ENCODE measurements around the gene FBXO17. TPM values are rescaled to one million over a fixed set of nuclear protein-coding genes. Genes with fewer than 3 reads are reported as not detected.

FBXO17 gene
- total and polyA plus RNA-seq, 2 of the 13 experiments (the other 11 are each of a cell fraction or from before 2014, with no cell fraction given): 22.1 to 58.7 TPM

- TF ChIP-seq ZBTB40 (IDR thresholded peaks at IDR 0.05): no peak
- TF ChIP-seq ZBTB40 (CRISPR knock-in tag; IDR thresholded peaks at IDR 0.05): peak; percentile 72; the same call in 1 of the 2 replicates
- TF ChIP-seq ZNF674 (CRISPR knock-in tag; IDR thresholded peaks at IDR 0.05; ENCODE audit: low read depth): no peak
- TF ChIP-seq ZNF564 (CRISPR knock-in tag; IDR thresholded peaks at IDR 0.05): no peak
- TF ChIP-seq MAFG (CRISPR knock-in tag; IDR thresholded peaks at IDR 0.05): no peak
- no peak for TF ChIP-seq ZNF468 (CRISPR knock-in tag; IDR thresholded peaks at IDR 0.05)
- TF ChIP-seq ZNF383 (CRISPR knock-in tag; IDR thresholded peaks at IDR 0.05; ENCODE audit: borderline replicate concordance): no peak
- TF ChIP-seq IRF2 (CRISPR knock-in tag; IDR thresholded peaks at IDR 0.05): peak; percentile 98
- no peak for TF ChIP-seq ZNF841 (CRISPR knock-in tag; IDR thresholded peaks at IDR 0.05; ENCODE audit: borderline replicate concordance)
- TF ChIP-seq SP140L (CRISPR knock-in tag; IDR thresholded peaks at IDR 0.05; ENCODE audit: borderline replicate concordance): no peak
- TF ChIP-seq, protein P1, sequence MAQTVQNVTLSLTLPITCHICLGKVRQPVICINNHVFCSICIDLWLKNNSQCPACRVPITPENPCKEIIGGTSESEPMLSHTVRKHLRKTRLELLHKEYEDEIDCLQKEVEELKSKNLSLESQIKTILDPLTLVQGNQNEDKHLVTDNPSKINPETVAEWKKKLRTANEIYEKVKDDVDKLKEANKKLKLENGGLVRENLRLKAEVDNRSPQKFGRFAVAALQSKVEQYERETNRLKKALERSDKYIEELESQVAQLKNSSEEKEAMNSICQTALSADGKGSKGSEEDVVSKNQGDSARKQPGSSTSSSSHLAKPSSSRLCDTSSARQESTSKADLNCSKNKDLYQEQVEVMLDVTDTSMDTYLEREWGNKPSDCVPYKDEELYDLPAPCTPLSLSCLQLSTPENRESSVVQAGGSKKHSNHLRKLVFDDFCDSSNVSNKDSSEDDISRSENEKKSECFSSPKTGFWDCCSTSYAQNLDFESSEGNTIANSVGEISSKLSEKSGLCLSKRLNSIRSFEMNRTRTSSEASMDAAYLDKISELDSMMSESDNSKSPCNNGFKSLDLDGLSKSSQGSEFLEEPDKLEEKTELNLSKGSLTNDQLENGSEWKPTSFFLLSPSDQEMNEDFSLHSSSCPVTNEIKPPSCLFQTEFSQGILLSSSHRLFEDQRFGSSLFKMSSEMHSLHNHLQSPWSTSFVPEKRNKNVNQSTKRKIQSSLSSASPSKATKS (CRISPR knock-in tag; IDR thresholded peaks at IDR 0.05): no peak
- TF ChIP-seq HNRNPLL (IDR thresholded peaks at IDR 0.05; ENCODE audit: low read depth, low read length, poor library complexity, severe bottlenecking): peak; percentile 65
- TF ChIP-seq ADNP (CRISPR knock-in tag; IDR thresholded peaks at IDR 0.05): no peak
- no peak for TF ChIP-seq ZNF703 (CRISPR knock-in tag; IDR thresholded peaks at IDR 0.05; ENCODE audit: borderline replicate concordance)
- 0 out of 2 replicates have a peak, but pooled peaks have one; percentile 57 for TF ChIP-seq ZNF317 (CRISPR knock-in tag; IDR thresholded peaks at IDR 0.05)
- TF ChIP-seq MBD4 (IDR thresholded peaks at IDR 0.05; ENCODE audit: borderline replicate concordance, low read length): no peak
- no peak for TF ChIP-seq IRX3 (CRISPR knock-in tag; IDR thresholded peaks at IDR 0.05; ENCODE audit: borderline replicate concordance, low read depth)
- TF ChIP-seq GFI1 (CRISPR knock-in tag; IDR thresholded peaks at IDR 0.05; ENCODE audit: borderline replicate concordance): no peak
- TF ChIP-seq ZNF232 (CRISPR knock-in tag; IDR thresholded peaks at IDR 0.05; ENCODE audit: borderline replicate concordance): no peak
These were observed 75.9 kb downstream of the FBXO17 start, which contains the start of the genes NFKBIB and SIRT2 (continued) for GRCh38 chr19:38899447-38900201.
